Adrenal gland (tissue), 12 donors: ENCODE data around the gene TSPAN3. TPM values are rescaled to one million over a fixed set of nuclear protein-coding genes. Genes with fewer than 3 reads are reported as not detected.

Experiments used
- DNase-seq, 7 donors: peaks; one replicate each; pipeline ENCODE4 v3.0.0-alpha.2; 2019 to 2020
- H3K27ac ChIP-seq, 5 donors: fragments of 200-600 bp; sonication (generic) in 4 of 5; 1 replicate in 3 of 5; 2 replicates in 2 of 5; pipeline versions ENCODE4 v1.5.1 to v1.8.0; 2016 to 2020; ENCODE audit warnings: mild to moderate bottlenecking in 1 of 5
- H3K27me3 ChIP-seq: fragments of 200-600 bp; 2 replicates; pipeline ENCODE4 v1.8.0; 2021
- H3K36me3 ChIP-seq, 2 donors: fragments of 200-600 bp; replicated peaks in 1 of 2; 1 replicate in 1 of 2; 2 replicates in 1 of 2; pipeline versions ENCODE4 v1.5.1 to v1.8.0; 2018 to 2022
- H3K4me1 ChIP-seq, 2 donors: fragments of 200-600 bp; replicated peaks in 1 of 2; 1 replicate in 1 of 2; 2 replicates in 1 of 2; pipeline versions ENCODE4 v1.5.1 to v1.8.0; 2018 to 2021
- H3K4me3 ChIP-seq, 4 donors: fragments of 200-600 bp; sonication (generic) in 3 of 4; one replicate each; pipeline ENCODE4 v1.5.1; 2016 to 2018
- H3K9me3 ChIP-seq, 3 donors: fragments of 200-600 bp; sonication (generic) in 1 of 3; replicated peaks in 1 of 3; 1 replicate in 2 of 3; 2 replicates in 1 of 3; pipeline versions ENCODE4 v1.5.1 to v1.8.0; 2016 to 2021
- POLR2A ChIP-seq, 2 donors: fragments of 450-650 bp; IDR thresholded peaks; one replicate each; pipeline ENCODE4 v1.6.1; 2017; ENCODE audit warnings: antibody characterized with exemption in 2 of 2, mild to moderate bottlenecking in 2 of 2, moderate library complexity in 1 of 2
- WGBS, 4 donors: extraction: QIAGEN DNeasy Blood & Tissue Kit in 2 of 4; methylation state at CpG; one replicate each; pipeline versions ENCODE4 v1.1.5 to v1.1.7; 2013 to 2017; 5-methylcytosine and 5-hydroxymethylcytosine counted together
- intact Hi-C, 2 donors: fragments of 100-400 bp; cut with DNase I; formaldehyde crosslinking; loops; one replicate each; pipeline versions ENCODE4 v1.14.1 to v1.15.0; 2022 to 2023
- polyA plus RNA-seq, 3 donors: library from polyadenylated mRNA; stranded (reverse); fragments of 200-250 nt in 2 of 3; fragments of 350-450 nt in 1 of 3; fragmentation: Illumina TruSeq in 1 of 3; extraction: RNeasy Lipid Tissue Mini Kit (QIAGEN cat#74804) in 1 of 3; gene quantifications; one replicate each; pipeline ENCODE4 v1.2.3, GENCODE V29; 2013 to 2014
- total RNA-seq, 9 donors: library from RNA; depleted of rRNA in 4 of 9; stranded (reverse); fragments of >200 nt in 4 of 9; fragments of 120-200 nt in 1 of 9; fragmentation: NEBNext Ultra II Directional in 1 of 9; extraction: Animal tissue kit (Norgen Biotek cat#: 25700) in 1 of 9; gene quantifications; one replicate each; pipeline versions ENCODE4 v1.1.0 to v1.2.4, GENCODE V29; 2013 to 2023
- TF ChIP-seq, protein P1 (sequence below), 6 experiments: fragments of 450-650 bp in 4 of 6; fragments of 200-600 bp in 2 of 6; sonication (generic) in 1 of 6; IDR thresholded peaks; 1 replicate in 5 of 6; 2 replicates in 1 of 6; pipeline versions ENCODE4 v1.5.1 to v1.8.0; 2016 to 2021; ENCODE audit warnings: antibody characterized with exemption in 6 of 6, mild to moderate bottlenecking in 2 of 6, moderate library complexity in 1 of 6
- donor health status: healthy with polysubstance abuse.
- donor health status: Bipolar disorder and iron deficiency.
- donor health status: DM: yes; HTN: yes; CAD: no.
- donor health status: DM: no; HTN: no; CAD: no.
- donor health status: DM: no; HTN: no; CAD: no.
- donor health status: DM: yes; HTN: yes; CAD: no.

Gene TSPAN3
- total and polyA plus RNA-seq, 12 donors = 129 to 464 (median 229) TPM

DNA sequence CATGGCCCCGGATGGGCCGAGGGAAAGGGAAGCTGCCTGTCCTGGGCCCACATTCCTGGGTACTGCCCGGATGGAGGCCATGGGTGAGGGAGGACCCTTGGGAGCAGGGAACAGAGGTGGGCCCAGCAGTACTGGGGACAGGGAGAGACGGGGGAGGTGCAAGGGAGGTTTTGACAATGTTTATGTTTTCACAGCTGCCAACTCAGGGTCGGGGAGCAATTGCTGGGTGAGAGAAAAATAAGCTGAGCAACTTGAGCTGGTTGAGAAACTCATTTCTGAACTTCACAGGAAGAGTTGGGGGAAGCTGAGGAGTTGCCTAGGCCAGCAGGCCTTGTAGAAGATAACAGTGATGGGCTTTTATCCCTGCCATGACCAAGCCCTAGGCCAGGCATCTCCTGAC is 11.1 kb upstream of the TSPAN3 start:
- Histone ChIP-seq H3K9me3 (no peaks in the 10 kb centered on the region), H3K36me3 (no peaks in the 10 kb centered on the region), H3K27me3 (no peaks in the 10 kb centered on the region), H3K4me1 (peaks cover 0 to 8% of the 10 kb centered on the region in 2 donors), H3K27ac (no peak overlapping the region), H3K4me3 (no peak overlapping the region)
- WGBS, 4 donors = 69 to 80% (median 76%) methylated on average over 3 to 5 of the region's 5 CpGs
- TF ChIP-seq, protein P1, sequence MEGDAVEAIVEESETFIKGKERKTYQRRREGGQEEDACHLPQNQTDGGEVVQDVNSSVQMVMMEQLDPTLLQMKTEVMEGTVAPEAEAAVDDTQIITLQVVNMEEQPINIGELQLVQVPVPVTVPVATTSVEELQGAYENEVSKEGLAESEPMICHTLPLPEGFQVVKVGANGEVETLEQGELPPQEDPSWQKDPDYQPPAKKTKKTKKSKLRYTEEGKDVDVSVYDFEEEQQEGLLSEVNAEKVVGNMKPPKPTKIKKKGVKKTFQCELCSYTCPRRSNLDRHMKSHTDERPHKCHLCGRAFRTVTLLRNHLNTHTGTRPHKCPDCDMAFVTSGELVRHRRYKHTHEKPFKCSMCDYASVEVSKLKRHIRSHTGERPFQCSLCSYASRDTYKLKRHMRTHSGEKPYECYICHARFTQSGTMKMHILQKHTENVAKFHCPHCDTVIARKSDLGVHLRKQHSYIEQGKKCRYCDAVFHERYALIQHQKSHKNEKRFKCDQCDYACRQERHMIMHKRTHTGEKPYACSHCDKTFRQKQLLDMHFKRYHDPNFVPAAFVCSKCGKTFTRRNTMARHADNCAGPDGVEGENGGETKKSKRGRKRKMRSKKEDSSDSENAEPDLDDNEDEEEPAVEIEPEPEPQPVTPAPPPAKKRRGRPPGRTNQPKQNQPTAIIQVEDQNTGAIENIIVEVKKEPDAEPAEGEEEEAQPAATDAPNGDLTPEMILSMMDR (IDR thresholded peaks at IDR 0.05) = no peak
- no peak for TF ChIP-seq POLR2A (IDR thresholded peaks at IDR 0.05)
- intact Hi-C loops = no loop called here
- DNase-seq = no peak

- intact Hi-C loops = no loop called here
- Histone ChIP-seq H3K27ac (no peak overlapping the region), H3K27me3 (no peaks in the 10 kb centered on the region), H3K4me1 (no peaks in the 10 kb centered on the region), H3K36me3 (no peaks in the 10 kb centered on the region), H3K9me3 (no peaks in the 10 kb centered on the region), H3K4me3 (no peak overlapping the region)
- DNase-seq = no peak
- 72 to 88% (median 74%) methylated on average over 4 of the region's 4 CpGs for WGBS, 4 donors
- no peak for TF ChIP-seq POLR2A (IDR thresholded peaks at IDR 0.05)
- TF ChIP-seq, protein P1 (IDR thresholded peaks at IDR 0.05) = no peak
Measured at GRCh38 chr15:77076323-77076915, 5.5 kb upstream of the TSPAN3 start.

GRCh38 chr15:77075528-77075927 is 4.6 kb upstream of the TSPAN3 start:
- 43 to 48% (median 44%) methylated on average over 9 of the region's 9 CpGs for WGBS, 4 donors
- Histone ChIP-seq H3K4me1 (no peaks in the 10 kb centered on the region), H3K27me3 (no peaks in the 10 kb centered on the region), H3K9me3 (no peaks in the 10 kb centered on the region), H3K36me3 (no peaks in the 10 kb centered on the region), H3K27ac (no peak overlapping the region), H3K4me3 (no peak overlapping the region)
- intact Hi-C loops = no loop called here
- TF ChIP-seq, protein P1 (IDR thresholded peaks at IDR 0.05) = peak in 2 of 6 experiments; percentile 19 to 28
- TF ChIP-seq POLR2A (IDR thresholded peaks at IDR 0.05) = peak in 1 of 2 donors; percentile 16
- peak; percentile 39 to 84 (median 70) for DNase-seq

- intact Hi-C loops = loop anchor here in 1 of 2 donors (5.0 kb wide), 1 partner anchor 42 kb away; no protein-coding TSS in a partner anchor
- WGBS, 4 donors = 47 to 84% (median 70%) methylated on average over 2 of the region's 2 CpGs
- Histone ChIP-seq H3K27ac (no peak overlapping the region), H3K4me3 (no peak overlapping the region), H3K36me3 (no peaks in the 10 kb centered on the region), H3K4me1 (peaks cover 4 to 8% of the 10 kb centered on the region in 2 donors), H3K27me3 (no peaks in the 10 kb centered on the region), H3K9me3 (no peaks in the 10 kb centered on the region)
- TF ChIP-seq POLR2A (IDR thresholded peaks at IDR 0.05) = no peak
- TF ChIP-seq, protein P1 (IDR thresholded peaks at IDR 0.05) = no peak
- no peak for DNase-seq
Measured at GRCh38 chr15:77074350-77074749, 3.4 kb upstream of the TSPAN3 start.
